Superior temporal gyrus (tissue), 1 donor: ENCODE data around the gene HMCES.
"Not testable (repeated sequence)": the region's sequence is repeated elsewhere in the genome, so short reads cannot be mapped to it uniquely, and the experiment has no call there.

Experiments used
- DNase-seq: peaks from one replicate; pipeline ENCODE4 v3.0.0-alpha.2; 2016; ENCODE audit errors: extremely low spot score

The HMCES gene

DNA sequence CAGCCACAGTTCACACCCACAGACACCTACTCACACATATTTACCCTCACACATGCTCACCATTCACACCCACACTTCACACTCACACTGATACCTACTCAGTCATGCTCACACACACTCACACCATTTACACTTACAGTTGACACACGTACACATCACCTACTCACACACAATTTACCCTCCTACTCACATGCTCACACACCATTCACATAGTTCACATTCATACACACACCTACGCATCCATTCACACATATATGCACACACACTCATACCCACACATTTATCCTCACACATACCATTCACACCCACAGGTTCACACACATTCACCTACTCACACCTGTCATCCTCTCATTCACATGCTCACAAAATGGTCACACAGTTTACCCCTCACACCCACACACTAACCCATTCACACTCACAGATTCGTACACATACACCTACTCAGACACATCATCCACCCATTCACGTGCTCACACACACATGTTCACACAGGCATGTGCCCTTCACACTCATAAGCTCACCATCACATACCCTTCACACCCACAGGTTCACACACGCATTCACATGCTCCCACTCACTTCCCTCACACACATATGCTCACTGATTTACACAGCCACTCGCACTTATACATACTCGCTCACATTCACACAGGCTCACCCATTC lies 42.3 kb downstream of the HMCES start:
- DNase-seq = no peak

DNA sequence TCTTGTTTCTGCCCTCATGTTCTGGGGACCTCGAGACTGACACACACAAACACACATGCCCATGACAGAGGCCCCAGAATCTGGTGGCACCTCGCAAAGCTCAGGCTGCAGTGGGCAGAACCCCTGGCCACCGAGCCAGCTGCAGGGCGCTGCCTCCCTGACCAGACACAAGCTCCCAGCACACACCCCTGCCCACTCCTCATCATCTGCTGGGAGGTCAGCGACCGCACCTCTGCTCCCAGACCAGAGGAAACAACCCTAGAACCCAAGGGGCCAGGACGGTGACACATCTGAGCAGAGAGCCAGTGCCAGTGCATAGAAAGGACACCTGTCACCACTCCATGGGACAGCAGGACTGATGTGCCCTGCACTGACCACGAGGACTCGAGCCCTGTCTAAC lies 43.2 kb downstream of the HMCES start:
- no peak for DNase-seq

DNA sequence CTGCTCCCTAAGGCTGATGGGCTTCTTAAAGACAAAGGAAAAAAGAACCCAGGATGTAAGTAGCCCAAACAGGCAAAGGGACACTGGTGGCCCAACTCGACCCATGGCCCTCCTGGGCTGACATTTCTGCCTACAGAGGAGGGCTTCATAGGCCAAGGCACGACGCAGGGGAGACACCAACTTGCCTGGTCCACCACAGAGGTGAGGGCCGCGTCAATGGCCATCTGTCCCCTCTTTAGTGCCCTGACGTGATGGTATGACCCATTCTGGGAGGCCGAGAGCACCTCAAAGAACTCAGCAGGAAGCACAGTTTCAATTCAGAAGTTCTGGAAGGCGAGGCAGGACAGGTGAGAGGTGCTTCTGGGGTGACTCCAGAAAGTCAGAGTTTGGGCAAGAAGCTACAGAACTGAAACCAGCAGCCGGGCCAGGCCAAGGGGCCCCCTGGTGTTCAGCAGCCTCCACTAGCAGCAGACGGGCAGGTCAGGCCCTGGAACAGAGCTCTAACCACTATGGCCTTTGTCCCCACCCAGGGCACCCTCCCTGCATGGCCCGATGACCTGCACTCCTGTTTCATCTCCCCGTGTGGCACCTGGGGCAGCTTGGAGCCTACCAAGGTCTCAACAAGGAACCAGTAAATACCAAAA lies 45.1 kb downstream of the HMCES start:
- DNase-seq = no peak

DNA sequence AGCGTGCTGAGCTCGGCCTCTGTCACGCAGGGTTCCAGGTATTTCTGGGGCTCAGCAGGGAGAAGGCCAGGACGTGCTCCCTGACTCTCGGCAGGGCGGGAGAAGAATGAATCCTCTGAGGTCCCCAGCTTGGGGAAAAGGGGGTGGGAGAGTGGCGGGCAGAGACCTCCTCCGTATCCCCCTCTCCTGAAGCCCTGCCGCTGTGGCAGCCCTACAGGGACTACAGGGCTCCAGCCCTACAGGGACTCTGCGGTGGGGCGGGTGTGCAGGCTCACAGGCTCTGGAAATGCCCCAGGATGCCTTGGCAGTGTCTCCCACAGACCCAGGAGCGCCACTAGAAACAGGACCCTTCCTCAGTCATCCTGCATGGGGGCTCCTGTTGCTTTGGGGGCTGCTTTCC lies 46.2 kb downstream of the HMCES start:
- DNase-seq = no peak

DNA sequence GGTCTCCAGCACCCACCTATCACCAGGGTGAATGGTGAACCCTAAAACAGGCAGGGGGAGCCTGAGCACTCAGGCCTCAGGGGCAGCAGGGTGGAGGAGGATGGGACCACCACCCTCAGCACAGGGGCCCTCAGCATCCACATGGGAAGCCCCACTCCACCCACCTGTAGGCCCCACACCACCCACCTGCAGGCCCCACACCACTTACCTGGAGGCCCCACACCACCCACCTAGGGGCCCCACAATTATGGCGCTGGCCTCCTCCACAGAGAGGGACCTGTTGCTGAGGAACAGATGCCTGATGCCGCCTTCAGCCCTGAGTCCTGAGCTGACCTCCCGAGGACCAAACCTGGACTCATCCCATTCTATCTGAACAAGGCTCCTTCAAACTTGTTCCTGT lies 46.7 kb downstream of the HMCES start:
- no peak for DNase-seq

DNA sequence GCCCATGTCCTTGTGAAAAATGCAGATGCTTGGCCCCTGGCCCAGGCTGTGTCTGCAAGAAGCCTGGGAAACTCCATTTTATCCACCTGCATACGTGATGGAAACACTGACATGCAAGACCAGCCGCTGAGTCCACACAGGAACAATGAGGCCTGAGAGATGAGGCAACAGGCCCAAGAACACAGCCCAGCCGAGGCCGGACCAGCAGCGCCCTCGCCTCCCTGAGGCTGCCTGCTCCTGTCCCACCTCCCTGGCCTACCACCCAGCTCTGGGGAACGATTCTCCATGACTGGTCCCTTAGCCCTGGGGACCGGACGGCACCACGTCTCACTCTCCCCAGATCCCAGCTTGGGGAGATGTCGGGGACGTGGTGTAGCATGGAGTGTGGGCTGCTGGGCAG lies 47.5 kb downstream of the HMCES start:
- no peak for DNase-seq

DNA sequence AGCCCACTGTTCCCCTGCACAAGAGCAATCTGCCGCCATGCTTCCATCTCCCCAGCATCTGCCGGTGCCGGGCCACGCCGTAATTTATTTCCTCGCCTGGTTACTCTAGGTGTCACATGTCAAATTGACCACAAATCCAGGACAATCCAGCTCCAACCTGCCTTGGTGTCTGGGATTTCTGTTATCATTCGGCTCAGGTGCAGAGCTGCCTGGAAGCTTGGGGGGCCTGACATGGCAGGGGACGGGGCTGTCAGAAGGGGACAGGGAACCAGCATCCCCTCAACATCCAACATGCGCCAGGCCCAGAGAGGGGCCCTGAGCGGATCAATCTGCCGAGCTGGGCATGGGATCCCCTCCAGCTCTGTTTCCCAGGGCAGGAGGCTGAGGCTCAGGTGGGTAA lies 47.9 kb downstream of the HMCES start:
- DNase-seq = no peak

DNA sequence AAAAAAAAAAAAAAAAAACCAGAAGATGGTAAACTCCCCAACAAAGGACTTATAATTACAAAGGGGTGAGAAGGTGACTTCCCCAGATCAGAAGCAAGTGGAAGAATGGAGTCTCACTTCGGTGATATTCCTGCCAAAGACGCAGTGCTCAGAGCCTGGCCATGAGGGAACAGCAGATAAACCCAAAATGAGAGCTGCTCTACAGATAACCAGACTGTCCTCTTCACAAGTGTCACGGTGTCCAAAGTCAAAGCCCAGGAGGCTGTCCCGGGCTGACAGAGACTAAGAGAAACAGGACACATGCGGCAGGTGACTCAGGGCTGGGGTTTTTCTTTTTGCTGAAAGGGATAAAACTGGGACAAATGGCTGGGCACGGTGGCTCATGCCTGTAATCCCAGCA lies 48.8 kb downstream of the HMCES start:
- DNase-seq = no peak

DNA sequence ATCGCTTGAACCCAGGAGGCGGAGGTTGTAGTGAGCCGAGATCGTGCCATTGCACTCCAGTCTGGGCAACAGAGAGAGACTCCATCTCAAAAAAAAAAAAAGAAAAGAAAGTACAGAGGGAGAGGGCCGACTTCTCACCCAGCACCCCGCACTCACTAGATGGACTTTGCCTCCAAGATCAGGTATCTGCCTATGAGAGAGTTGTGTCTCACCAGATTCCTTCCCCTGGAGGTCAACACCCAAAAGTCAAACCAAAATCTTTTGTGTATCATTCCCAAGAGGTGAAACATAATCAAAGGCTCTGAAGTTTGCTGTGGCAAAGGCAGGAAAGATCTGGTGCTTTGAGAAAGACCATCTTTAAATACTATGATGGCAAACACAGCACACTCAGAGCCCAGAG lies 51.2 kb downstream of the HMCES start:
- DNase-seq = no peak

DNA sequence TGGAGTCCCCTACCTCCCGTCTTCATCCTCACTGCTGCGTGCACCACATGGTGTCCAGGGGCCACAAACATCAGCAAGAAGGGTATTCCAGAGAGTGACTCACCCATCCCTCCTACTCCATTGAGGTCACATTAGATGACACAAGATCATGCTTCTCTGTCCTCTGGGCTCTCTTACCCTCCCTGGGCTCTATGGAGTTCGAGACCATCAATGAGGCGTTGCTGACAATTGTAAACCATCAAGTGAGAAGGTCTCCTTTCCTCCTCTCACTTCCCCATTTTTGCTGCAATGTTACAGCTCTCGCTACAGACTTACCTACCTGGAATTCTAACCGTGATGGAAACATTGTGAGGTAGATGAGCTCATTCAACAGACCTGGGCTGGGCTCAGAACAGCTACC lies 51.7 kb downstream of the HMCES start:
- DNase-seq = no peak

DNA sequence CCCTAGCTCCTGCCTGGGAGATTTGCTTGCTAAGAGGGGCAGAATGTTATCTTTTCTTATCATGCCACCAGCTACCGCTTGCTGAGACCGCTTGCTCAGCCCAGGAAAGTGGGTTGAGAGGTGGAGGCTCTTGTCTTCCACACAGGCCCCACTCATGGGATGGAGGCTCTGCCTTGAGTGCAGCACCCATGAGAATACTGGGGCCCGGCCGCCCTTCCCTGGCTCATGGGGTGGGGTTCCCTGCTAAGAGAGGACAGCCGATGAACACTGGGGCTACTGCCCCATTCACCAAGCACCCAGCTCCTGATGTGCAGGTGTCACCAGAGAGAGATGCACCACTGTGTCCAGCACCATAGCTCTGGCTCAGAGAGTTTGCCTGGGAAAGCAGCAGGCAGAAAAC lies 55.2 kb downstream of the HMCES start:
- DNase-seq = no peak

DNA sequence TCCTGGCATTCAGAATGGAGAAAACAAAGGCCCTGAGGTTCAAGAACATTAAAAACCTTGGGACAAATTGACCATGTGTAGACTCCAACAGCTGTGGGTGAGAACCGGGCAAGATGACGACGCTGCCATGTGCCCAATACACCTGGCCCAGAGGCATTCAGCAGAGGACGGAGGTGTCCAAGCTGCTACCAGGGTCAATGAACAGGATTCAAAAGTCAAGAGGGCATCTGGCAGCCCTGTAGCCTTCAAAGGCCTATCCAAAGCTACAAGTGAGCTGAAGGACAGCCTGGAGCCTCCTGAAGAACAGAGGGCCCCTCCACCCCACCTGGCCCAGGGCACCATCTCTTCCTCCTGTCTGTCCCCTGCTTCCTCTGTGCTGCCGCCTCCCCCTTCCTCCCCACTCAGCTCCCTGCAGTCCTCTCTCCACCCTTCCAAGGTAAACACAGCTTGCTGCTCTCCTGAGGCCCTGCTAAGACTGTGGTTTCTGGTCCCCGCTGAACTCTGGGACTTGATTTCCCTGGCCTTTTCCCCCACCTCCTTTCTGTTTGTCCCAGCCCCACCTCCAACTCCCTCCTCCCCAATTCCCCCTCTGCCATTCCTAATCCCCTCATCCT lies 57.5 kb downstream of the HMCES start:
- DNase-seq = no peak

DNA sequence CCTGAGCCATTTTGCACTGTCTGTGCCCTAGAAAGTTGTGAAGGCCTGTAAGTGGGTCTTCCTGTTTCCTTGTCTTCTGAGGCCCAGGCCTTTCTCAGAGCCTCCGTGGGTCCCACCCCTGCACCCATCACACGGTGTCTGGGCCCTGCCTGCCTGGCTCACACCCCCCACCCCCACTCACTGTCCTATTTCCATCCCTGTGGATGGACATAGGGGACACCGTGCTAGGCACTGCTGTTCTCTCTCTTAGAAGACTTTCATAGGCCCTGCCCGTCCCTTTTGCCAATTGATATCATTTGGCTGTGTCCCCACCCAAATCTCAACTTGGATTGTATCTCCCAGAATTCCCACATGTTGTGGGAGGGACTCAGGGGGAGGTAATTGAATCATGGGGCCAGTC lies 59.0 kb downstream of the HMCES start:
- not testable (repeated sequence) for DNase-seq

DNA sequence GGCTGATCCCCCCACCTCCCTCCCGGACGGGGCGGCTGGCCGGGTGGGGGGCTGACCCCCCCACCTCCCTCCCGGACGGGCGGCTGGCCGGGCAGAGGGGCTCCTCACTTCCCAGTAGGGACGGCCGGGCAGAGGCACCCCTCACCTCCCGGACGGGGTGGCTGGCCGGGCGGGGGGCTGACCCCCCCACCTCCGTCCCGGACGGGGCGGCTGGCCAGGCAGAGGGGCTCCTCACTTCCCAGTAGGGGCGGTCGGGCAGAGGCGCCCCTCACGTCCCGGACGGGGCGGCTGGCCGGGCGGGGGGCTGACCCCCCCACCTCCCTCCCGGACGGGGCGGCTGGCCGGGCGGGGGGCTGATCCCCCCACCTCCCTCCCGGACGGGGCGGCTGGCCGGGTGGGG lies 60.5 kb downstream of the HMCES start:
- not testable (repeated sequence) for DNase-seq

DNA sequence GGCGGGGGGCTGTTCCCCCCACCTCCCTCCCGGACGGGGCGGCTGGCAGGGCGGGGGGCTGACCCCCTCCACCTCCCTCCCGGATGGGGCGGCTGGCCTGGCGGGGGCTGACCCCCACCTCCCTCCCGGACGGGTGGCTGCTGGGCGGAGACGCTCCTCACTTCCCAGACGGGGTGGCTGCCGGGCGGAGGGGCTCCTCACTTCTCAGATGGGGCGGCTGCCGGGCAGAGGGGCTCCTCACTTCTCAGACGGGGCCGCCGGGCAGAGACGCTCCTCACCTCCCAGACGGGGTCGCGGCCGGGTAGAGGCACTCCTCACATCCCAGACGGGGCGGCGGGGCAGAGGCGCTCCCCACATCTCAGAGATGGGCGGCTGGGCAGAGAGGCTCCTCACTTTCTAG lies 61.2 kb downstream of the HMCES start:
- not testable (repeated sequence) for DNase-seq

DNA sequence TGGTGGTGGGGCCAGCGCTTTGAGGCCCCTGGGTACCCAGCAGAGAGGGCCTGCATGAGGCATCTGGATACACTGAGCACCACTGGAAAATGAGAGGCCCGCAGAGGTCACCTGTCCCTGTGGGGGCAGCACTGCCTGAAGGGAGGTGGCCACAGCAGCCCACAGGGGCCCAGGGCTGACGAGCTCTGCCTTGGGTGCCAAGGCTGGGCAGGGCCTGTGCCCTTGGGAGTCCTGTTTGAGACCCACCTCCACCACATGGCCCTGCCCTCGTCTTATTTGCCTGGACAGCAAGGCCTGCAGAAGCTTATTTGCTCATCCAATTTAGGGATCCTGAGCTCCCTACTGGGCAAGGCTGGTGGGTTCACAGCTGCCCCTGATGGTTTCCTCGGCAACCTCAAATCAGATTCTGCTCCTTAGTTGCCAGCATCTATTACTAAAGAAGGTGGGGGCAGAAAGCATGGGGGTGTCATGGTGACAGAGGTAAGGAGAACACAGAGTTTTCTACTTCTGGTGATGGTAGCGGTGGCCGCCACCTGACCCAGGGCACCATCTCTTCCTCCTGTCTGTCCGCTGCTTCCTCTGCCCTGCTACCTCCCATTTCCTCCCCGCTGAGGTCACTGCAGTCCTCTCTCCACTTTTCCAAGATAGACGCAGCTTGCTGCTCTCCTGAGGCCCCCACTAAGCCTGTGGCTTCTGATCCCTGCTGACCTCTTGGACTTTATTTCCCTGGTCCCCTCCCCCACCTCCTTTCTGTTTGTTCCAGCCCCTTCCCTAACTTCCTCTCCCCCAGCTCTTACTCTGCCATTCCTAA lies 62.9 kb downstream of the HMCES start:
- DNase-seq = no peak

DNA sequence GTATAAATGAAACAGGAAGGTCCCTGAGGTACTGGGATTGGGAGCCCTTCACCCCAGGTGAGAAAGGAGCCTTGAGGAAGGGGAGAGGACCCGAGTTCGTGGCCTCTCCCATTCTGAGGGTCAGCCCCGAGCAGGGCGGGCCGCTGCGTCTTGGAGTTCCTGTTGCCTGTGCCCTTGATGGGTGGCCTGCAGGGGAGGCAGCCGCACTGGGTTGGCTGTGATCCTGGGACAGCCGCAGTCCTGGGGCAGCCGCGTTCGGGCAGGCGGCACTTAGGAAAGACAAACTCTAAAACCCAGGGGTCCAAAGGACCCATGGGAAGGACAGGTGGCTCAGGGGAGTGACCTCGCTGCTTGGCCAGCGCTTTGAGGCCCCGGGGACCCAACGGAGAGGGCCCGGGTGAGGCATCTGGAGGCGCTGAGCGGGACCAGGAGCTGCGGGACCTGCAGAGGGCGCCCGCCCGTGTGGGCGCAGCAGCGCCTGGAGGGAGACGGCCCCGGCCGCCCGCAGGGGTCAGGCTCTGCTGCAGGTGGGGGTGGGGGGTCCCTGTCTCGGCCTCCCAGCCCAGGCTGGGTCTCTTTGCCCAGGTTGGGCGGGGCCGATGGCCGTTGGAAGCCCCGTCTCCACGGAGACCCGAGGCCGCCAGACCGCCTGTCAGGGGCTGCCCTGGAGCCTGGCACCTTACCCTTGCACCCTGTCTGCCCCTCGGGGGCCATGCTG lies 65.1 kb downstream of the HMCES start:
- no peak for DNase-seq

DNA sequence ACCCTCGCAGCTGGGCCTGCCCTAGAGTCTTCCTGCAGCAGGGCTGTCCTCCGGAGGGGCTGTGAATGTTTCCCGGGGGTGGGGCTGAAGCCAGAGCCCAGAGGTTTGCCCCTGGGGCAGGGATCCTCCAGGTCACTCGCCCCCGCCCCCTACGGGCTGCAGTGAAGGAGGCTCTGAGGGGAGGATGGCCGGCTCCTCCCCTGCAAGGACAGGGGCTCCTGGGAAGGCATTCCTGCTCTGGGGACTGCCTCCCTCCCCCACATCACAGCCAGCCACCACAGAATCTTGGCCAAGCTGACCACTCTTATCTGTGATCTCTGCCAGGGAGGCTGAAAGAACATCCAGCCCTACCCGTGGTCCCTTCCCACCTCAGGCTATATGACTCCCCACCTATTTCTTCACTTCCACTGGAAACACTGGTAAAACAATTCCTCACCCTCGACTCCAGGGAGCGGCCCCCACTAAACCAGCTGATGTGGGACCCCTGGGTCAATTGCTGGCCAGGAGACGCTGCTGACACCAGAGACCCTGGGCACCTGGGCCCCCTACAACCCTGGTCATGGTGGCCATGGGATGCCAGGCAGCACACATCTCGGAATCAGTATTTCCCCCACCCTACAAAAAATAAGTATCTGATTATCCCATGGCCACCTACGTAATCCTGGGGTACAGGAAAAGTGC lies 66.0 kb downstream of the HMCES start:
- no peak for DNase-seq

DNA sequence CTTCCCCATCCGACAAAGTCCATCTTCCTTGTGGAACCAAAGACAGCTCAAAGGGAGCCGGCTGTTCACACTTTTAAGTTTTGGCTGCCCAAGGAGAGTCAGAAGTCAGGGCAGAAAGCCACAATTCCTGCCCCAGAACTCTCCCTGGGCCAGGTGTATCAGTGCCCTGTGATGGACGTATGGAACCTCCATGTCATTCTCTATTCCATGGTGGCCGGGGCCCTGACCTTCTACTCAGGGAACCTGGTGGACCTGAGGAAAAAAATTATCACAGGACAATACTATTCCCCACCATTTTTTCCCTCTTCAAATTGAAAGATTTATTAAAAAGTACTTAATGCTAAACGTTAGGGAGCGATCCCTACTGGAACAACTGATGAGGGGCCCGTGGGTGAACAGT lies 66.6 kb downstream of the HMCES start:
- no peak for DNase-seq

DNA sequence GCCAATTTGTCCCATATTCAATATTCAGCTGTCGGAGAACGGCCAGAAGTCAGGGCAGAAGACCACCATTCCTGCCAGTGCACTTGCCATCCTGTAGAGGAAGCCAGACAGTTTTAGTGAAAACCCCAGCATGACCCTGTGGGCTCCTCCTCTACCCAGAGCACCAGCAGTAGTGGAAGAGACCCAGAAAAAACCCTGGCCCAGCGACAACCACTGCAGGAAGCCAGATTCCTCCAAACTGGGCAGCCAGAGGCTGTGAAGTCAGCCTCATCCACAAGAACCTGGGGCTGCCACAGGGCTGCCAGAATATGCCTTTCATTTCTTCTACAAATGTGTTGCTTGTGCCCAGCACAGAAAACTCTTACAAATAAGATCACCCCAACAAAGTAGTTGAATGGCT lies 67.3 kb downstream of the HMCES start:
- DNase-seq = no peak

DNA sequence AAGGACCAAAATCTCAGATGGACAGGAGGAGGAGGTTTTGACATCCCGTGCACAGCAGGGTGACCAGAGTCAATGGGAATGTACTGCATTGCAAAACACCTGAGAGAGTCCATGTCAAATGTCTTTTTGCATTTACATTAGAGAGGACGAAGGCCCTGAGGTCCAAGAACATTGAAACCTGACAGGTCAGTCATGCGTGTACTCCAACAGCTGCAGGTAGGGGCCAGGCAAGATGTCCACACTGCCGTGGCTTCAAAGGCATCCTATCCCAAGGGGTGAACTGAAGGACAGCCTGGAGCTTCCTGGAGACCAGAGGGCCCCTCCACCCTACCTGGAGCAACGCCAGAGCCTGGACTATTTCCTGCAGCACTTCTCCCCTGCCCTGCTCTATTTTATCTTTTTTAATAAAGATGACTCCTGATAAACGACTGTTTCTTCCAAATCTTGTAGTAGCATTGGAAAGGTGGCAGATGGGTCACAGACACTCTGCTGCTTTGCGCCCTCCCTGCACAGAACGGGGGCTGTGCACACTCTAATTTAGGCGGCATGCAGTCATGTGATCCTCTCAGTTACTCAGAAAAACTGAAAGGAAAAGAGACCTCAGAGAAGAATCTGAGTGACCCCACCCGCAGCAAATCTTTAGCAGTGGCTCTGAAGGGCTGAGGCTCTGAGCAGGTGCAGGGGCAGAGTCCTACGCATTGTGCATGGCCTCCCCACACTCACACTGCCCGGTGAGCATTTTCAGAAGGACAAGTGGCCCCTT lies 68.2 kb downstream of the HMCES start:
- no peak for DNase-seq
